Cardiac fibroblast (primary cell): ENCODE results near the gene ACTN1.
A peak's percentile ranks its signal among the peaks of the same experiment; 100 is the strongest.

ENCODE experiments used
- DNase-seq, 2 donors: peaks; one replicate each; pipeline versions ENCODE4 v3.0.0 to v3.0.0-alpha.2; 2010; ENCODE audit warnings: low read depth in 2 of 2
- H3K4me3 ChIP-seq, 2 donors: replicated peaks in 1 of 2; 1 replicate in 1 of 2; 2 replicates in 1 of 2; pipeline ENCODE4 v1.5.1; 2011; ENCODE audit warnings: low read depth in 2 of 2, low read length in 2 of 2, mild to moderate bottlenecking in 2 of 2, moderate library complexity in 1 of 2
- CTCF ChIP-seq: IDR thresholded peaks from one replicate; pipeline ENCODE4 v1.5.1; 2011; ENCODE audit warnings: low read depth, mild to moderate bottlenecking, low read length, inconsistent platforms

ACTN1 gene

GRCh38 chr14:68927089-68927488 lies 52.0 kb downstream of the ACTN1 start:
- no peak for DNase-seq
- no peak overlapping the region for H3K4me3 ChIP-seq
- TF ChIP-seq CTCF, result no peak

GRCh38 chr14:68926236-68926635 lies 52.9 kb downstream of the ACTN1 start:
- peak; percentile 64 for TF ChIP-seq CTCF
- peak in 1 of 2 donors; percentile 41 for DNase-seq
- no peak overlapping the region for H3K4me3 ChIP-seq

- no peak overlapping the region for H3K4me3 ChIP-seq
- TF ChIP-seq CTCF, result no peak
- no peak for DNase-seq
Observed at GRCh38 chr14:68925373-68925772, 53.7 kb downstream of the ACTN1 start.

GRCh38 chr14:68924186-68925158 lies 54.6 kb downstream of the ACTN1 start:
- DNase-seq, result no peak
- TF ChIP-seq CTCF, result no peak
- no peak overlapping the region for H3K4me3 ChIP-seq

GRCh38 chr14:68922886-68923285 lies 56.2 kb downstream of the ACTN1 start:
- H3K4me3 ChIP-seq, result no peak overlapping the region
- DNase-seq, result no peak
- no peak for TF ChIP-seq CTCF

GRCh38 chr14:68922201-68922621 lies 56.9 kb downstream of the ACTN1 start:
- DNase-seq, result no peak
- no peak for TF ChIP-seq CTCF

More at GRCh38 chr14:68922201-68922621, 56.9 kb downstream of the ACTN1 start:
- no peak overlapping the region for H3K4me3 ChIP-seq
